AG10803 (cell line): ENCODE measurements around the gene STK35.

Experiments used
- DNase-seq: peaks from one replicate; pipeline ENCODE4 v3.0.0; 2010; ENCODE audit warnings: low read depth
- H3K4me3 ChIP-seq: 2 replicates; pipeline ENCODE4 v1.5.1; 2011; ENCODE audit warnings: mild to moderate bottlenecking, low read length, control low read depth
- TF ChIP-seq, protein P1 (sequence below): conservative IDR thresholded peaks from 2 replicates; pipeline ENCODE4 v1.5.1; 2011; ENCODE audit warnings: mild to moderate bottlenecking, low read length, control low read depth, inconsistent platforms

Gene STK35

DNA sequence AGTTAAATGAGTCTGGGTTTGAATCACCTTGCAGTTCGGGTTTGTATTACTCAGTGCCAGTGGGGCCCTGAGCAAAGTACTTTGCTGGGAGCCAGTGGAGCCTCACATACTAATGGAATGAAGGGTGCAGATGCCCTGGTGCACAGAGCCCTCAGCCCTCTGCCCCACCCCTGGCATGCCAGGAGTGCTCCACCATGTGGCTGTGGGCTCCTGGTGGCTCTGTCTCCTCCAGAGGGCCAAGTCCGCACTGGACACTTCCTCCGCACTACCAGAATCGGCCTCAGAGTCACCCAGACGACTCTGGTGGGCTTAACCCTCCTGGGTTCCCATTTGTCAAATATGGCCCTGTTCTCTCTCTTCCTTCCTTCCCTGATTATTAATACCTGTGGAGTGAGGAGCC, 94.0 kb downstream of the STK35 start:
- DNase-seq, result no peak

DNA sequence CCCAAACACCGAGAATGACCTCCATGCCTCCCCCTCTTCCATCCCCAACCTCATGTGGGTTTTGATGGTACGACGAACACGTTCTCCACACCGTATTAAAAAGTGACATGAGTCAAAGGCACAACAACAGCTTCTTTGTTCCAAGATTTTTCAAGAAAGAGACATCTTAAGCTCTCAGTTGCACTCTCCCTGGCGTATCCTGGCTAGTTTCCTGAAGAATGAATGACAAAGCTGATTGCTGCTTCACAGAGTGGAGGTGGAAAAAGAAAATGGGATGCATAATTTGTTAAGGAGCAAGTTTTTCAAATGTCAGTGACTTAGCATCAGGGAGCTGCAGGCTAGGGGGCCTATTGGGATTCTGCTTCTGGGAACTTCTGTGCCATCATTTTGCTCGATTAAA, 95.5 kb downstream of the STK35 start:
- H3K4me3 ChIP-seq, result no peak overlapping the region
- no peak for DNase-seq
- TF ChIP-seq, protein P1, sequence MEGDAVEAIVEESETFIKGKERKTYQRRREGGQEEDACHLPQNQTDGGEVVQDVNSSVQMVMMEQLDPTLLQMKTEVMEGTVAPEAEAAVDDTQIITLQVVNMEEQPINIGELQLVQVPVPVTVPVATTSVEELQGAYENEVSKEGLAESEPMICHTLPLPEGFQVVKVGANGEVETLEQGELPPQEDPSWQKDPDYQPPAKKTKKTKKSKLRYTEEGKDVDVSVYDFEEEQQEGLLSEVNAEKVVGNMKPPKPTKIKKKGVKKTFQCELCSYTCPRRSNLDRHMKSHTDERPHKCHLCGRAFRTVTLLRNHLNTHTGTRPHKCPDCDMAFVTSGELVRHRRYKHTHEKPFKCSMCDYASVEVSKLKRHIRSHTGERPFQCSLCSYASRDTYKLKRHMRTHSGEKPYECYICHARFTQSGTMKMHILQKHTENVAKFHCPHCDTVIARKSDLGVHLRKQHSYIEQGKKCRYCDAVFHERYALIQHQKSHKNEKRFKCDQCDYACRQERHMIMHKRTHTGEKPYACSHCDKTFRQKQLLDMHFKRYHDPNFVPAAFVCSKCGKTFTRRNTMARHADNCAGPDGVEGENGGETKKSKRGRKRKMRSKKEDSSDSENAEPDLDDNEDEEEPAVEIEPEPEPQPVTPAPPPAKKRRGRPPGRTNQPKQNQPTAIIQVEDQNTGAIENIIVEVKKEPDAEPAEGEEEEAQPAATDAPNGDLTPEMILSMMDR, result no peak

More for the DNA sequence above, 94.0 kb downstream of the STK35 start:
- TF ChIP-seq, protein P1, result no peak
- H3K4me3 ChIP-seq, result no peak overlapping the region
